Left lung (tissue), 10 donors: ENCODE results near the gene SASH1. TPM values are rescaled to one million over a fixed set of nuclear protein-coding genes. Genes with fewer than 3 reads are reported as not detected.

Source experiments
- ATAC-seq: fragments of 200-7000 bp; cut with Tn5 transposase; one replicate; pipeline ENCODE4 v1.9.1; 2020; ENCODE audit warnings: moderate library complexity
- DNase-seq, 4 donors: peaks; one replicate each; pipeline ENCODE4 v3.0.0-alpha.2; 2013 to 2020
- H3K27ac ChIP-seq, 2 donors: fragments of 200-600 bp; sonication (generic) in 1 of 2; one replicate each; pipeline versions ENCODE4 v1.5.0 to v1.8.0; 2020 to 2021
- H3K27me3 ChIP-seq, 2 donors: fragments of 200-600 bp; sonication (generic) in 1 of 2; one replicate each; pipeline versions ENCODE4 v1.5.0 to v1.8.0; 2020 to 2021
- H3K36me3 ChIP-seq, 2 donors: fragments of 200-600 bp; sonication (generic) in 1 of 2; one replicate each; pipeline versions ENCODE4 v1.5.0 to v1.8.0; 2020 to 2021
- H3K4me1 ChIP-seq, 2 donors: fragments of 200-600 bp; one replicate each; pipeline ENCODE4 v1.8.0; 2021
- H3K4me3 ChIP-seq, 2 donors: fragments of 200-600 bp; sonication (generic) in 1 of 2; one replicate each; pipeline versions ENCODE4 v1.5.0 to v1.8.0; 2020 to 2021; ENCODE audit warnings: mild to moderate bottlenecking in 1 of 2
- H3K9me3 ChIP-seq, 2 donors: fragments of 200-600 bp; sonication (generic) in 1 of 2; one replicate each; pipeline versions ENCODE4 v1.5.0 to v1.8.0; 2020 to 2021
- CTCF ChIP-seq, 2 donors: fragments of 200-600 bp; sonication (generic) in 1 of 2; IDR thresholded peaks; one replicate each; pipeline versions ENCODE4 v1.5.0 to v1.8.0; 2021; ENCODE audit warnings: antibody characterized with exemption in 2 of 2
- intact Hi-C, 2 donors: fragments of 100-400 bp; cut with DNase I; formaldehyde crosslinking; loops; one replicate each; pipeline versions ENCODE4 v1.11.2 to v1.14.2; 2022
- polyA plus RNA-seq, 6 donors: library from polyadenylated mRNA; unstranded; fragments of 120-200 nt; gene quantifications; one replicate each; pipeline ENCODE4 v1.2.1, GENCODE V29; 2013; ENCODE audit not compliant: insufficient read length in 6 of 6
- total RNA-seq, 2 donors: library from RNA; stranded (reverse); fragmentation: NEBNext Ultra II Directional; extraction: Animal tissue kit (Norgen Biotek cat#: 25700); gene quantifications; one replicate each; pipeline ENCODE4 v1.2.1, GENCODE V29; 2021
- donor health status: DM: no; HTN: yes; CAD: no.
- donor health status: DM: no; HTN: no; CAD: no.

SASH1 gene
- total and polyA plus RNA-seq, 8 donors: 31.4 to 53.5 (median 34.8) TPM

GRCh38 chr6:148494226-148494625 is 151.6 kb downstream of the SASH1 start:
- H3K27me3 ChIP-seq: no peaks in the 10 kb centered on the region
- ATAC-seq: no peak
- no peak for TF ChIP-seq CTCF (IDR thresholded peaks at IDR 0.05)
- DNase-seq: no peak
- H3K36me3 ChIP-seq: no peaks in the 10 kb centered on the region
- no peak overlapping the region for H3K4me3 ChIP-seq
- H3K27ac ChIP-seq: no peak overlapping the region
- intact Hi-C loops: no loop called here
- H3K4me1 ChIP-seq: no peaks in the 10 kb centered on the region
- H3K9me3 ChIP-seq: no peaks in the 10 kb centered on the region

GRCh38 chr6:148495029-148495428 is 152.4 kb downstream of the SASH1 start:
- ATAC-seq: no peak
- intact Hi-C loops: no loop called here
- Histone ChIP-seq H3K4me3 (no peak overlapping the region), H3K27ac (no peak overlapping the region), H3K9me3 (no peaks in the 10 kb centered on the region), H3K4me1 (no peaks in the 10 kb centered on the region), H3K36me3 (no peaks in the 10 kb centered on the region), H3K27me3 (no peaks in the 10 kb centered on the region)
- no peak for DNase-seq
- TF ChIP-seq CTCF (IDR thresholded peaks at IDR 0.05): no peak

- Histone ChIP-seq H3K9me3 (no peaks in the 10 kb centered on the region), H3K27ac (no peak overlapping the region), H3K4me3 (no peak overlapping the region), H3K4me1 (peaks cover 0 to under 1% of the 10 kb centered on the region in 2 donors), H3K36me3 (no peaks in the 10 kb centered on the region), H3K27me3 (no peaks in the 10 kb centered on the region)
- intact Hi-C loops: no loop called here
- ATAC-seq: no peak
- no peak for DNase-seq
- TF ChIP-seq CTCF (IDR thresholded peaks at IDR 0.05): no peak
Observed at GRCh38 chr6:148497257-148497656, 154.6 kb downstream of the SASH1 start.

- ATAC-seq: no peak
- H3K4me1 ChIP-seq: peaks cover 0 to 4% of the 10 kb centered on the region in 2 donors
- no peak for DNase-seq
- no peak overlapping the region for H3K4me3 ChIP-seq
- no peaks in the 10 kb centered on the region for H3K36me3 ChIP-seq
- TF ChIP-seq CTCF (IDR thresholded peaks at IDR 0.05): no peak
- no peaks in the 10 kb centered on the region for H3K27me3 ChIP-seq
- intact Hi-C loops: no loop called here
- no peak overlapping the region for H3K27ac ChIP-seq
- no peaks in the 10 kb centered on the region for H3K9me3 ChIP-seq
Observed at GRCh38 chr6:148497717-148498116, 155.1 kb downstream of the SASH1 start.

- ATAC-seq (no peak), DNase-seq (no peak)
- Histone ChIP-seq H3K27me3 (no peaks in the 10 kb centered on the region), H3K4me3 (no peak overlapping the region), H3K27ac (no peak overlapping the region), H3K4me1 (peaks cover 0 to 4% of the 10 kb centered on the region in 2 donors), H3K9me3 (no peaks in the 10 kb centered on the region), H3K36me3 (no peaks in the 10 kb centered on the region)
- intact Hi-C loops: no loop called here
- no peak for TF ChIP-seq CTCF (IDR thresholded peaks at IDR 0.05)
Observed at GRCh38 chr6:148500402-148500801, 157.8 kb downstream of the SASH1 start.
